GM18526 (cell line): ENCODE data around the gene MED17.

Source experiments
- POLR2A ChIP-seq: IDR thresholded peaks from 3 replicates; pipeline ENCODE4 v1.6.1; 2011; ENCODE audit not compliant: insufficient read length; ENCODE audit errors: extremely low read depth

MED17 gene

DNA sequence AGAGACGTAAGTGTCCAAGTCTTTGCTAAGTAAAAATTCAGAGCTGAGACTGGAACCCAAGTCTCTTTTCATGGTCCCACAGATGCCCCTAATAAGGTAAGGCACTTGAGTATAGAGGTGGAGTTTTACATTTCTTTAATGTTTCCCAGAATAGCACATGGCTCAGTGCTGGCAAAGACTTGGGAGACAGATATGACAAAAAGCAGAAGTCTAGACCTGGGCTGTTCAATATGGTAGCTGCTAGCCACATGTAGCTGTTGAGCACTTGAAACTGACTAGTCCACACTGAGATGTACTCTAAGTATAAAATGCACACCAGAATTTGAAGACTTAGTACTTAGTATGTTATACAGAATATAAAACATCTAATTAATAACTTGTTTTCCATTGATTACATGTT, 48.7 kb downstream of the MED17 start:
- no peak for TF ChIP-seq POLR2A

GRCh38 chr11:93838967-93839366, 54.9 kb downstream of the MED17 start:
- no peak for TF ChIP-seq POLR2A

DNA sequence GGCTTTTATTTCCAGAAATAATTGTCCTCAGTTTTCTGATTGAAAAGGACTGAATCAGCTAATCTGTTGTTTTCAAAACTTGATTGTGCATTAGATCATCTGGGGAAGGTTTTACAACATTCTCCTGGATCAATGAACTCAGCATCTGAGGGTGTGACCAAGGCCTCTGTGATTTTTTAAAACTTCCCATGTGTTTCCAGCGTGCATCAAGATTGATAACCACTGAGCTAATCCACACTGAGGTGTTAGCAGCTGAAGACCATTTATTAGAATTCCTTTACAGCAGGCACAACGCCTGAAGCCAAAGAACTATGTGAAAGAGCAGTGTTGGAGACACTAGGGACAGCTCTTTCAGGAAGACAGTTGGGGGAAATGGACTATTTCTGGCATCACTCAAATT, 56.1 kb downstream of the MED17 start:
- no peak for TF ChIP-seq POLR2A

DNA sequence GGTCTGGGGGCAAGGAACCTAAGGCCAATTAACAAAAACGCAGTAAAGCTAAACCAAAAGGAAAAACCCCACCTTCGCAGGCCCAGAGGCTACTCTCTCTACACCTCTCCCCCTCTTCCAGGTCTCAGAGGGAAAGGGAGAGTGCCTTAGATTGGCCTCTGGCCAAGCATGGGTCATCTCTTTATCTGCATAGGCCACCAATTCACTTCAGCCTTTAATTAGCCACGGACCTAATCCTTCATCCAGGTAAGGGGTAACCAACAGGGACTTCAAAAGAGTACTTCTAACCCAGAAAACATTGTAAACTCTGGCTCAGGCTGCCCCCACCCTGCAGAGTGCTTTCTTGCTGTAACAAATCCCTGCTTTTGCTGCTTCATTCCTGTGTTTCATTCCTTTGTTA, 56.9 kb downstream of the MED17 start:
- no peak for TF ChIP-seq POLR2A

GRCh38 chr11:93841446-93841845, 57.4 kb downstream of the MED17 start:
- TF ChIP-seq POLR2A: no peak

- TF ChIP-seq POLR2A: no peak
These were observed 58.0 kb downstream of the MED17 start for GRCh38 chr11:93842034-93842433.

- no peak for TF ChIP-seq POLR2A
These were observed 58.4 kb downstream of the MED17 start for GRCh38 chr11:93842461-93842860.

DNA sequence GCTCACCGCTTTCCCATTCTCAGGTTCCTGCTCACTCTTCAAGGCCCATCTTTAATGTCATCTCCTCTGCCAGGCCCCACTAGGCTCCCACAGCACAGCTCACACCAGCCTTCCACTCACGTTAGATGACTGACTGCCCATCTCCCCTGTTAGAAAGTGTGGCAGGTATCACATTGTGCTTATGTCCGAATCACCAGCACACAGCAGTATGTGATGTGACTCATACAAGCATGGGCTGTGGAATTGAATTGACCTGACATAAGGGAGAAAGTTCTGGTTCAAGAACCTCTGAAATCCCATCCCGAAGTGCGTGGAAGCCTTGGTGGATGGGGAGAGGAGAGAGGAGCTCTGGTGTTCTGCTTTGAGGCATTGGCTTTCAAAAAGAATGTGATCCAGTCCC, 59.8 kb downstream of the MED17 start:
- no peak for TF ChIP-seq POLR2A

GRCh38 chr11:93844568-93844967, 60.5 kb downstream of the MED17 start:
- no peak for TF ChIP-seq POLR2A

GRCh38 chr11:93845181-93846092, 61.4 kb downstream of the MED17 start:
- TF ChIP-seq POLR2A: no peak

GRCh38 chr11:93846411-93846810, 62.3 kb downstream of the MED17 start:
- TF ChIP-seq POLR2A: no peak

GRCh38 chr11:93849201-93849600, 65.1 kb downstream of the MED17 start:
- no peak for TF ChIP-seq POLR2A

DNA sequence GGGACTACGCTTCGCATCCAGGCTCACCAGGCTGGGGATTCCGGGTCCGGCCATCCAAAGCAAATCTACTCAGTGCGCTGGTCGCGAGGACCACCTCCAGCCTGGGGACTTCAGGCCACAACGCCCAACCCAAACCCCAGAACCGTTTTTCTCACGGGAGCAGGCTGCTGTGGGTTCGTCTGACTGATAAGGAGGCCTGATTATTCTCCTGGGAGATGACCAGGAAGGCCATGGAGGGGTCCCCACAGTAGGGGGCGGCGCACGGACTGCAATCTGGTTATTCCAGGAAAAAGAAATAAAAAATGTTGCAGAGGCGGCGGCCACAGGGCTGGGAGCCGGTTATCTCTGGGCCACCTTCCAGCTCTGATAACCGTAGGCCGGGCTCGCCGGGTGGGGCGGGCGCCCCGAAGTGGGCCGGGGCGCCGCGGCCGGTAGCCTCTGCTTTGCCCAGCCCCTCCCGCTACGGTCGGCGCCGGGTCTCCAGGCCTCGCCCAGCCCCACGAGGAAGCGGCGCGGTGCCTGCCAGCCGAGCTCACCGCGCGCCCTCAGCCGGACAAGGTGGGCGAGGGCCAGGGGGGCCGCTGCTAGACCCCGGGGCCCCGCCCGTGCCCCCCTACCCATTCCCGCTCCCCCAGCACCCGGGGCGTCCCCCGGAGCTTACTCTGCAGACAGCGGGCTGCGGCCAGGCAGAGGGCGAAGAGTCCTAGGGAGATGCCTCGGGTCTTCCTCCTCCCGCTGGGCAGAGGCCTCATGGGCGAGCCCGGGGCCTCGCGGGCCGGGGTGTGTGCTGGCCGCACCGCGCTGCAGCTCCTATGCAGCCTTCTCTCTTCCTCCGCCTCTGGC, 65.9 kb downstream of the MED17 start:
- no peak for TF ChIP-seq POLR2A

DNA sequence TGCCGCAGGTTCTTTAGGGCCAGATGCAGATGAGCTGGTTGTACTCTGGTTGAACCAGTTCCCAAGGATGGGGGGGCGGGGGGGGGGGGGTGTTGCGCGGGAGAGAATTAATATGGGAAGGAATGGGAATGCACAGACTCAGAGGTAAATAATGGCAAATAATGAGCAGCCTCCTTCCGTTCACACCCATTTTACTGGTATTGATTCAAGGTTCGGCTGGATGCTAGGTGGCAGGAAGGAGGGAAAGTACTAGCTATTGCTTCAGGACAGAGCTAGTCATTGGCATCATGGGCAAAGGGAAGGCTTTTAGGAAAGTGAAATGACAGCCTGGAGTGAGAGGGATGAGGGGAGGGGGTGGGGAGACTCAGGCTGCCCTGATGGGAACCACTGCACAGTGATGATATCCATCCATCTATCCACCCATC, 66.5 kb downstream of the MED17 start, which contains the start of gene VSTM5:
Gene VSTM5, minus strand, starts transcription at position 25 of the 425 bp plus-strand sequence. CDS start 116 bp downstream, outside the sequence.
- no peak for TF ChIP-seq POLR2A

DNA sequence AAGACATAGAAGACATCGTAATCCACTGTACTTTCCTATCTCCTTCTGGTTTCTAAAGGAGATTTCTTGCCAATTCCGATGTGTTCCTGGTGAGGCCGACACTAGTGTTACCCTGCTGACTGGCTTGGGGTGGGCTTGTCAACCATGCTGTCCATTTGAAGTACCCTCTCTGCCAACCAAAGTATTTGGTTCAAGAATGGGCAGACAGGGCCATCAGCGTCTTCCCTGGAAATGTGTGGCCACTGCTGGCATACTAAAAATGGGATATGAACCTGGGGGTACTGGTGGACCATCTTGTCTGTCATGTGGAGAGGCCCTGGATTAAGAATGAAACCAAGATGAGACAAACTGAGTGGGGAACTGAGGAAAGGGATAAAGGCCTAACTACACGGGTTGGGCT, 68.2 kb downstream of the MED17 start:
- TF ChIP-seq POLR2A: no peak
